GM18868 (cell line): ENCODE data around the gene SEL1L.
"Not testable (repeated sequence)": the region's sequence is repeated elsewhere in the genome, so short reads cannot be mapped to it uniquely, and the experiment has no call there.

Source experiments
- ATAC-seq: cut with Tn5 transposase; IDR thresholded peaks from one replicate; pipeline ENCODE4 v1.9.1; 2021; ENCODE audit warnings: mild to moderate bottlenecking, moderate library complexity; ENCODE audit not compliant: unreplicated experiment

SEL1L gene

GRCh38 chr14:81533536-81534343 lies at the start of gene SEL1L:
Gene SEL1L, minus strand, starts transcription at chr14:81533853. Its CDS starts 109 bp downstream, at chr14:81533744.
- ATAC-seq: peak; percentile 91

- no peak for ATAC-seq
Observed at GRCh38 chr14:81582420-81582819, 48.8 kb upstream of the SEL1L start.

- ATAC-seq: no peak
Observed at GRCh38 chr14:81579115-81579514, 45.5 kb upstream of the SEL1L start.

GRCh38 chr14:81571437-81571836 lies 37.8 kb upstream of the SEL1L start:
- ATAC-seq: no peak

GRCh38 chr14:81567302-81567701 lies 33.6 kb upstream of the SEL1L start:
- ATAC-seq: no peak

GRCh38 chr14:81565441-81566290 lies 32.0 kb upstream of the SEL1L start:
- peak; percentile 89 for ATAC-seq

- no peak for ATAC-seq
Observed at GRCh38 chr14:81562818-81563217, 29.2 kb upstream of the SEL1L start.

- no peak for ATAC-seq
Observed at GRCh38 chr14:81561084-81561775, 27.6 kb upstream of the SEL1L start.

GRCh38 chr14:81559385-81559784 lies 25.7 kb upstream of the SEL1L start:
- ATAC-seq: no peak

- ATAC-seq: no peak
Observed at GRCh38 chr14:81557146-81557545, 23.5 kb upstream of the SEL1L start.

GRCh38 chr14:81555684-81556083 lies 22.0 kb upstream of the SEL1L start:
- no peak for ATAC-seq

GRCh38 chr14:81555051-81555450 lies 21.4 kb upstream of the SEL1L start:
- ATAC-seq: no peak

- ATAC-seq: no peak
Observed at GRCh38 chr14:81551471-81551870, 17.8 kb upstream of the SEL1L start.

- peak; percentile 98 for ATAC-seq
Observed at GRCh38 chr14:81550001-81550637, 16.5 kb upstream of the SEL1L start.

- not testable (repeated sequence) for ATAC-seq
Observed at GRCh38 chr14:81541206-81541605, 7.6 kb upstream of the SEL1L start.

GRCh38 chr14:81537193-81537592 lies 3.5 kb upstream of the SEL1L start:
- ATAC-seq: no peak

- ATAC-seq: no peak
Observed at GRCh38 chr14:81536241-81536771, 2.7 kb upstream of the SEL1L start.

GRCh38 chr14:81535396-81536164 lies 1.9 kb upstream of the SEL1L start:
- peak; percentile 36 for ATAC-seq

- no peak for ATAC-seq
Observed at GRCh38 chr14:81534510-81535074, 939 bp upstream of the SEL1L start.

- no peak for ATAC-seq
Observed at GRCh38 chr14:81533212-81533535, 479 bp downstream of the SEL1L start.
